CD14-positive monocyte (primary cell): Measurements from ENCODE around the gene LRRC4C. TPM values are rescaled to one million over a fixed set of nuclear protein-coding genes. Genes with fewer than 3 reads are reported as not detected.

Source experiments
- DNase-seq, 3 donors: peaks; one replicate each; pipeline ENCODE4 v3.0.0-alpha.2; 2011 to 2022
- H2AFZ ChIP-seq: 2 replicates; pipeline ENCODE4 v1.6.0; 2012; ENCODE audit warnings: mild to moderate bottlenecking, low read depth, low read length, inconsistent platforms; ENCODE audit not compliant: insufficient read depth, poor library complexity, severe bottlenecking
- H3K27ac ChIP-seq, 2 donors: 1 replicate in 1 of 2; 2 replicates in 1 of 2; pipeline ENCODE4 v1.5.1; 2012 to 2013; ENCODE audit warnings: low read length in 2 of 2, control low read depth in 1 of 2, inconsistent platforms in 1 of 2, low read depth in 1 of 2, mild to moderate bottlenecking in 1 of 2
- H3K27me3 ChIP-seq, 2 donors: one replicate each; pipeline versions ENCODE4 v1.6.0 to v1.6.1; 2011 to 2013; ENCODE audit warnings: low read length in 2 of 2; ENCODE audit not compliant: control insufficient read depth in 2 of 2, insufficient read depth in 2 of 2
- H3K36me3 ChIP-seq, 2 donors: replicated peaks in 1 of 2; 1 replicate in 1 of 2; 2 replicates in 1 of 2; pipeline versions ENCODE4 v1.5.1 to v1.6.1; 2012 to 2013; ENCODE audit warnings: low read length in 2 of 2, control low read depth in 1 of 2, inconsistent platforms in 1 of 2, mild to moderate bottlenecking in 1 of 2; ENCODE audit not compliant: insufficient read depth in 2 of 2, control insufficient read depth in 1 of 2
- H3K4me1 ChIP-seq, 2 donors: 1 replicate in 1 of 2; 2 replicates in 1 of 2; pipeline versions ENCODE4 v1.5.1 to v1.6.1; 2012 to 2013; ENCODE audit warnings: low read length in 2 of 2, control low read depth in 1 of 2, inconsistent platforms in 1 of 2, mild to moderate bottlenecking in 1 of 2, moderate library complexity in 1 of 2; ENCODE audit not compliant: insufficient read depth in 2 of 2, control insufficient read depth in 1 of 2
- H3K4me2 ChIP-seq: replicated peaks from 2 replicates; pipeline ENCODE3; 2012; ENCODE audit warnings: low read length, moderate library complexity, mild to moderate bottlenecking; ENCODE audit not compliant: poor library complexity, severe bottlenecking; ENCODE audit errors: extremely low read depth
- H3K4me3 ChIP-seq, 3 experiments: fragments of 200-600 bp in 1 of 3; sonication (generic) in 1 of 3; replicated peaks in 1 of 3; 1 replicate in 2 of 3; 2 replicates in 1 of 3; pipeline ENCODE4 v1.5.1; 2011 to 2013; ENCODE audit warnings: low read length in 3 of 3, mild to moderate bottlenecking in 3 of 3, control low read depth in 2 of 3, low read depth in 2 of 3, inconsistent platforms in 1 of 3, moderate library complexity in 1 of 3
- H3K79me2 ChIP-seq: 2 replicates; pipeline ENCODE4 v1.6.0; 2012; ENCODE audit warnings: mild to moderate bottlenecking, control low read depth, inconsistent platforms, low read length, moderate library complexity; ENCODE audit not compliant: insufficient read depth
- H3K9ac ChIP-seq: 2 replicates; pipeline ENCODE4 v1.6.0; 2017; ENCODE audit warnings: low read length, mild to moderate bottlenecking; ENCODE audit not compliant: insufficient read depth, poor library complexity, severe bottlenecking
- H3K9me3 ChIP-seq, 2 donors: replicated peaks in 1 of 2; 1 replicate in 1 of 2; 2 replicates in 1 of 2; pipeline versions ENCODE4 v1.5.1 to v1.6.1; 2012 to 2013; ENCODE audit warnings: low read length in 2 of 2, control low read depth in 1 of 2; ENCODE audit not compliant: control insufficient read depth in 1 of 2, insufficient read depth in 1 of 2
- H4K20me1 ChIP-seq: 2 replicates; pipeline ENCODE4 v1.6.0; 2012; ENCODE audit warnings: mild to moderate bottlenecking, low read length, control low read depth, moderate library complexity; ENCODE audit not compliant: insufficient read depth
- H3K27ac Mint-ChIP-seq, 7 donors: one replicate each; pipeline ENCODE4 v1.8.0; 2020; ENCODE audit warnings: mild to moderate bottlenecking in 7 of 7, mixed read lengths in 7 of 7, moderate library complexity in 6 of 7, inconsistent platforms in 2 of 7
- H3K27me3 Mint-ChIP-seq, 3 donors: one replicate each; pipeline ENCODE4 v1.8.0; 2021 to 2022; ENCODE audit warnings: low read depth in 3 of 3, mild to moderate bottlenecking in 3 of 3, mixed read lengths in 3 of 3, moderate library complexity in 3 of 3, inconsistent platforms in 1 of 3
- H3K36me3 Mint-ChIP-seq, 2 donors: one replicate each; pipeline ENCODE4 v1.8.0; 2020; ENCODE audit warnings: mixed read lengths in 2 of 2, inconsistent platforms in 1 of 2, mild to moderate bottlenecking in 1 of 2
- H3K4me1 Mint-ChIP-seq: one replicate; pipeline ENCODE4 v1.8.0; 2020; ENCODE audit warnings: mild to moderate bottlenecking, mixed read lengths
- H3K4me3 Mint-ChIP-seq, 2 donors: one replicate each; pipeline ENCODE4 v1.8.0; 2020; ENCODE audit warnings: mild to moderate bottlenecking in 2 of 2, mixed read lengths in 2 of 2, moderate library complexity in 1 of 2
- H3K9me3 Mint-ChIP-seq, 7 donors: one replicate each; pipeline ENCODE4 v1.8.0; 2020 to 2022; ENCODE audit warnings: mixed read lengths in 7 of 7, mild to moderate bottlenecking in 6 of 7, moderate library complexity in 6 of 7, inconsistent platforms in 2 of 7
- WGBS: methylation state at CpG from one replicate; pipeline ENCODE4 v1.1.5; 2013; ENCODE audit warnings: missing lambda C conversion rate; ENCODE audit not compliant: insufficient coverage; 5-methylcytosine and 5-hydroxymethylcytosine counted together
- intact Hi-C, 2 donors: fragments of 100-400 bp; cut with micrococcal nuclease; formaldehyde crosslinking; loops; one replicate each; pipeline versions ENCODE4 v1.15.0 to v1.15.1; 2023
- polyA plus RNA-seq, 3 donors: library from polyadenylated mRNA; depleted of rRNA in 1 of 3; unstranded in 2 of 3; stranded (reverse) in 1 of 3; fragments of 300-500 nt in 2 of 3; fragments of >200 nt in 1 of 3; fragmentation: Illumina TruSeq in 2 of 3; gene quantifications; 1 replicate in 2 of 3; 2 replicates in 1 of 3; pipeline ENCODE4 v1.2.3, GENCODE V29; 2012 to 2021
- TF ChIP-seq, protein P1 (sequence below): fragments of 200-600 bp; IDR thresholded peaks from one replicate; pipeline ENCODE4 v1.8.0; 2022; ENCODE audit warnings: antibody characterized with exemption, mild to moderate bottlenecking

LRRC4C gene
- polyA plus RNA-seq, 3 donors = not detected

GRCh38 chr11:40952479-40952878 is 507.0 kb downstream of the LRRC4C start:
- Histone ChIP-seq H3K4me3 (no peak overlapping the region), H3K79me2 (no peaks in the 10 kb centered on the region), H3K36me3 (no peaks in the 10 kb centered on the region), H3K9me3 (peaks cover 0 to 3% of the 10 kb centered on the region in 2 donors), H3K27ac (no peak overlapping the region), H3K4me1 (no peaks in the 10 kb centered on the region), H3K4me2 (no peak overlapping the region), H2AFZ (no peak overlapping the region), H4K20me1 (no peaks in the 10 kb centered on the region), H3K27me3 (no peaks in the 10 kb centered on the region), H3K9ac (no peak overlapping the region)
- Mint-ChIP-seq H3K4me3 (no peak overlapping the region), H3K27me3 (no peaks in the 10 kb centered on the region), H3K9me3 (peaks cover 0 to 3% (median 0%) of the 10 kb centered on the region in 7 donors), H3K4me1 (no peaks in the 10 kb centered on the region), H3K27ac (no peak overlapping the region), H3K36me3 (no peaks in the 10 kb centered on the region)
- DNase-seq = no peak
- no CpG with 5 or more reads among the region's 1 CpG for WGBS
- TF ChIP-seq, protein P1, sequence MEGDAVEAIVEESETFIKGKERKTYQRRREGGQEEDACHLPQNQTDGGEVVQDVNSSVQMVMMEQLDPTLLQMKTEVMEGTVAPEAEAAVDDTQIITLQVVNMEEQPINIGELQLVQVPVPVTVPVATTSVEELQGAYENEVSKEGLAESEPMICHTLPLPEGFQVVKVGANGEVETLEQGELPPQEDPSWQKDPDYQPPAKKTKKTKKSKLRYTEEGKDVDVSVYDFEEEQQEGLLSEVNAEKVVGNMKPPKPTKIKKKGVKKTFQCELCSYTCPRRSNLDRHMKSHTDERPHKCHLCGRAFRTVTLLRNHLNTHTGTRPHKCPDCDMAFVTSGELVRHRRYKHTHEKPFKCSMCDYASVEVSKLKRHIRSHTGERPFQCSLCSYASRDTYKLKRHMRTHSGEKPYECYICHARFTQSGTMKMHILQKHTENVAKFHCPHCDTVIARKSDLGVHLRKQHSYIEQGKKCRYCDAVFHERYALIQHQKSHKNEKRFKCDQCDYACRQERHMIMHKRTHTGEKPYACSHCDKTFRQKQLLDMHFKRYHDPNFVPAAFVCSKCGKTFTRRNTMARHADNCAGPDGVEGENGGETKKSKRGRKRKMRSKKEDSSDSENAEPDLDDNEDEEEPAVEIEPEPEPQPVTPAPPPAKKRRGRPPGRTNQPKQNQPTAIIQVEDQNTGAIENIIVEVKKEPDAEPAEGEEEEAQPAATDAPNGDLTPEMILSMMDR = no peak
- intact Hi-C loops = no loop called here

DNA sequence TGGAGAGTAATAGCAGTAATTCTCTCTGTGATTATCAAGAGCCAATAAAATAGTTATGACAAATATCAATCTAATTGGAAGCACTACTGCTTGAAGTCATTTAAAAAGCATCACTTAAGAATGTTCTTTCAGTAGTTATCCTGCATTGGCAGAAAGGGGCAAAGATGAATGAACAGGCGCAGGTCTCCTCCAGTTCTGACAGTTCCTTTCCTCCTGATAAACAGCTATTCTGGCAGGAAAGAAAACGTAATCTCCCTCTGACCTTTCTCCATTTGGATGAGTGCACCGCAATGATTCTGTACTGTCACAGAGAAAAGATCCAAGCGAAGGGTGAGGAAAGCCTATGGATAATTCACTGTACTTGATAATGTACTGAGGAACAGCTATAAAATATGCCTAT is 521.5 kb downstream of the LRRC4C start:
- no peak overlapping the region for H3K4me2 ChIP-seq
- no peaks in the 10 kb centered on the region for H3K4me1 Mint-ChIP-seq
- H3K9ac ChIP-seq = no peak overlapping the region
- 67% methylated on average over 1 of the region's 4 CpGs for WGBS
- TF ChIP-seq, protein P1 = no peak
- no peaks in the 10 kb centered on the region for H3K9me3 ChIP-seq
- H4K20me1 ChIP-seq = no peaks in the 10 kb centered on the region
- no peaks in the 10 kb centered on the region for H3K27me3 ChIP-seq
- H3K36me3 ChIP-seq = no peaks in the 10 kb centered on the region
- H3K27ac Mint-ChIP-seq = no peak overlapping the region
- DNase-seq = no peak
- intact Hi-C loops = no loop called here
- H3K79me2 ChIP-seq = no peaks in the 10 kb centered on the region
- no peak overlapping the region for H3K4me3 ChIP-seq
- peaks cover 0 to 5% (median 0%) of the 10 kb centered on the region in 7 donors for H3K9me3 Mint-ChIP-seq
- no peak overlapping the region for H3K27ac ChIP-seq
- no peak overlapping the region for H3K4me3 Mint-ChIP-seq
- H3K27me3 Mint-ChIP-seq = no peaks in the 10 kb centered on the region
- H3K36me3 Mint-ChIP-seq = no peaks in the 10 kb centered on the region
- no peaks in the 10 kb centered on the region for H3K4me1 ChIP-seq
- H2AFZ ChIP-seq = no peak overlapping the region
